ENCODE measurements around the gene GCHFR.

Gene GCHFR

DNA sequence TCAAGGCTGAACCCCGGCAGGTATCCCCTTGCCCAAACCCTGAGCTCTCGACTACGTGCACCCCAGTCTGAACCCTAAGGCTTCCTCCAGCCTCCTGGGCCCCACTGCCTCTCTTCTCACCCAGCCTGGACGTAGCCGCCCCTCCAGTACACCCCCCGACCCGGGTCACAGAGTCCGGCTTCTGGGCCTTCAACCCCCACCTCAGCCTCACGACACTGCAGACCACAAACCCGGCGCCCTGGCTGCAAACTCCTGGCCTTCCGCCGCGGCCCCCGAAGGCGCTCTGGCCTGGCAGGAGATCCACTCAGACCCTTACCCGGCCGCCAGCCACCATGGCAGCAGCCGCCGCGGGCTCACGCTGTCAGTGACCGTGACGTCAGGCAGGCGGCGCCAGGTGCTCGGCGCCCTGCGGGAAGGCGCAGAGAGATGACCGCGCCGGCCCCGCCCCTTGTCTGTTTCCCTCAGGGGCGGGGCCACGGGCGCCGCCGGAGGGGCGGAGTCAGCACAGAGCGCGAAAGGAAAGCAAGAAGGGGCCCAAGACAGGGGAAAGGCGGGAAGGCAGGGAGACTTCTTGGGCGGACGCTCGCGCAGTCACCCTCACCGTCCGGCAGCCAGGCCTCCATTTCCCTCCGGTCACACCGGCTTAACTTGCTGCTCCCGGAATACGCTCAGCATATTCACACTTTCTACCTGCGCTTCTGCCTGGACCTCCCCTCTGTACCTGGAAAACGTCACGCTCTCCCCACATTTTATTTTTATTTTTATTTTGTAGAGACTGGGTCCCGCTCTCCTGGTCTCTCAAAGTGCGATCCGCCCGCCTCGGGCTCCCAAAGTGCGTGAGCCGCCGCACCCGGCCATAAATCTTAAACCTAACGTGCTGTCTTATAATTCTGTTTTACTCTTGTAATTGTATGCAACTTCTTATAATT, 8.7 kb upstream of the GCHFR start, which contains the start of gene RMDN3:
RMDN3 (minus strand) TSS at position 372 of the 929 bp plus-strand sequence. CDS start 471 bp downstream, outside the sequence.
- DNase-seq (ENCODE audit: low read depth, low spot score), result peak; percentile 88

DNA sequence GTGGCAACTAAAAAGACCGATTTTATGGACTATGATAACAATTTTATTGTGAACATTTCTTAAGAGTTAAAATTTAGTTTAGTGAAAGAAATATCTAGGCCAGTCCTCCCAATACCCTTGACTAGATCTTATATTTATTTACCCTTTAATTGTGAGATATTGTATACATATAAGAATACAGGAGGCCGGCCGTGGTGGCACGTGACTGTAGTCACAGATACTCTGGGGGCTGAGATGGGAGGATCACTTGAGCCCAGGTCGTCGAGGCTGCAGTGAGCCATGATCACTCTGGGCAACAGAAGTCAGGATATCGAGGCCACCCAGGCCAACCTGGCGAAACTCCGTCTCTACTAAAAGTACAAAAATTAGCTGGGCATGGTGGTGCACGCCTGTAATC, 8.1 kb upstream of the GCHFR start:
- DNase-seq (ENCODE audit: low read depth, low spot score), result no peak

DNA sequence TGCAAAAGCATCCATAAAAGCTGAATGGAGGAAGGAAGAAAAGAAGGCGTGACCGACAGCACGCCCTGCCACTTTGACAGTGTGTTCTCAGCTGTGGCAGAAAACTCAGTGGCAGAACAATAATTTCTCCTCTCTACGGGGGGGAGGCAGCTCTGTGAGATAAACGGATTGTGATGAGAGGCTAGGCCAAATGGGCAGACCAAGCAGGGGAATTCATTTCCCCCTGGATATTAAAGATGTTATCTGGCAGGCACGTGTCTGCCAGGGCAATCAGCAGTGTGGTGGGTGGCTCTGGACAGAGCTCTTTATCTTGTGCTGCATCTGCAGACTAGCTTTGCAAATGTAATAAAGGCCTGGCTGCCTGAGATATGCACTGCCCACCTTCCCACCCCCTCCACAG, 6.9 kb upstream of the GCHFR start:
- no peak for DNase-seq (ENCODE audit: low read depth, low spot score)

DNA sequence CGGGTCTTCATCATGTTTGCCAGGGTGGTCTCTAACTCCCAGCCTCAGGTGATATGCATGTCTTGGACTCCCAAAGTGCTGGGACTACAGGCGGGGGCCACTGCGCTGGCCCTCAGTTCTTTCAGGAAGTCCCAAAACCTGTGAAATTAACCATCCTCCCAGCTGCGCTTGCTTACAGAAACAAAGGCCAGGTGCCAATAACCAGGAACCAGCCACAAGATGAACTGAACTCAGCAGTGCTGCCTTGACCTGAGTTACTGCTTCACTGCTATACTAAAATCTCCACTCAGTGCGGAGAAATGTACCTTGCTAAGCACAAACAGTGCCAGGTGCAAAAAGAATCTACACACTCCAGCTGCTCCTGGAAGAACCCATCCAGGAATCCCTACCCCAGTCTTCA, 3.9 kb upstream of the GCHFR start:
- no peak for DNase-seq (ENCODE audit: low read depth, low spot score)

DNA sequence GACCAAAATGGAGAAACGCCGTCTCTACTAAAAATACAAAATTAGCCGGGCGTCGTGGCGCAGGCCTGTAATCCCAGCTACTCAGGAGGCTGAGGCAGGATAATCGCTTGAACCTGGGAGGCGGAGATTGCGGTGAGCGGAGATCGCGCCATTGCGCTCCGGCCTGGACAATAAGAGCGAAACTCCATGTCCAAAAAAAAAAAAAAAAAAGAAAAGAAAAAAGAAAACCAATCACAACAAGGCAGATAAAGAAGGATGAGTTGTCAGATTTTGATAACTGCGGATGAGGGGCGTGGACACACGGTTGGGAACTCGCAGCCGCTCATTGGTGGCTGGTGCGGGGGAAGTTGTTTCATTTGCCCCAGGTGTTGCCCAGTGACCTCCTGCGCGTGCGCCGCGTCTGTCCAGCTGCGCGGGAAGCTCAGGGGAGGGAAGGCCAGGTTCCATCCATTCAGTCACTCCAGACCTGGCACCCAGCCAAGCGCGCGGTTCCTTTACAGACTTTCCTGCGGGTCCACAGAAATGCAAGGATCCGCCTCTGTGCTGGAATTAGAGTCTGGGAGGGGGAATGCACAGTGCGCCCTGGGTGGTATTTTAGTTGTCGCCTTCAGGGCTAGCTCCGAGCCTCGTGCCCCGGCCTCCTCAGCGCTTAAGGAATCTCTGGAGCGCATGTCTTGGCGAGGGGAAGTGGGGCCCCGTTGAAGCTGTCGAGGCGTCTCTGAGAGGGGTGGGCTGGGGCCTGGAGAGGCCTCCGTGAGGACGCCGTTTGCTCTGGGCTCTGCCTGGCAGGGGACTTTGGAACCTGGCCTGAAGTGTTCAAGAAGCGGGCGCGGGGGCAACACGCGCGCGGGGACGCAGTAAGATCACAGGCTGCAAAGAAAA, 708 bp upstream of the GCHFR start:
- no peak for DNase-seq (ENCODE audit: low read depth, low spot score)

DNA sequence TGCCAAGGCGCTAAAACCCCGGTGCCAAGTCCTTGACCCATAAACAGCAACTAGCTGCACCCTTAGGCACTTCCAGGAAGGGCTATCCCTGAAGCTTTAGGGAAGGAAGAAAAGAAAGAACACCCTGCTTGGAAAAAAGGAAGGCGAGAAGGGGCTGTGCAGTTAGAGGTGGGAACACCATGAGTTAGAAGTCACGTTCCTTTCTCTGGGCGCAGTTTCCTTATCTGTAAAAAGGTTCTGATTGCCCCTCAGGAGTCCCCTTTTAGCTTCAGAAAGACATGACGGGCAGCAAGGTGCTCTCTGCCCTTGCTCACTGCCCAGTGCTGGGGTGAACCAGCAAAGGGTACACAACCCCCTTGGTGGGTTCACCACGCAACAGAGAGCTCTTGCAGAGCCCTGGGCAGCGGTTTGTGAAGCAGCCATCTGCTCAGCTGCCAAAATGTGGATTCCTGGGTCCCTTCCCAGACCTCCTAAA, 798 bp downstream of the GCHFR start:
- DNase-seq (ENCODE audit: low read depth, low spot score), result no peak

DNA sequence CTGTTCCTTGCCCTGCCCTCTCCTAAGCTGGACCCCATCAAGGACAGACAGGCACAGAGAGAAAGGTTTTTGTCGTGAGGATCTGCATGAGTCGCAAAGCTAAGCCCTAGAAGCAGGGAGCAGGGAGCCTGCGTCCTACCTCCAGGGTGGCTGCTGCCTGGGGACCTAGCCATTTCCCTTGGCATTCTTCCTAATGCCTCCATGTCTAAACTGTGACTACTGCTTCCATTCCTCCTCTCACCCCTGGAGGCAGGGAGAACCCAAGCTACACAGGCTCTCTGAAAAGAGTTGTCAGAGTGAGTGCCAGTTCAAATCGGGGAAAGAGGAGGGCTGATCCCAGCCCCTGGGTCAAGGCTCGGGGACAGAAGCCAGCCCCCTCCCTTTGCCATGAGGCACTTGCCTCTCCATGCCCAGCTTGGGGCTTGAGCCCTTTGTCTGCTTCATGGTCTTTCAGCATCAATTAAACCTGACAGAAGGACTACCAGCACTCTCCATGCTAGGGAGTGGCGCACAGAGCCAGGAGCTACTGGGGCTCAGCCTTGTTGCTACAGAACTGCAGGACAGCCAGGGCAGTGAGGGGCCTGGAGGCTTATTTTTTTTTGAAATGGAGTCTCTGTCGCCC, 2.4 kb downstream of the GCHFR start:
- no peak for DNase-seq (ENCODE audit: low read depth, low spot score)

DNA sequence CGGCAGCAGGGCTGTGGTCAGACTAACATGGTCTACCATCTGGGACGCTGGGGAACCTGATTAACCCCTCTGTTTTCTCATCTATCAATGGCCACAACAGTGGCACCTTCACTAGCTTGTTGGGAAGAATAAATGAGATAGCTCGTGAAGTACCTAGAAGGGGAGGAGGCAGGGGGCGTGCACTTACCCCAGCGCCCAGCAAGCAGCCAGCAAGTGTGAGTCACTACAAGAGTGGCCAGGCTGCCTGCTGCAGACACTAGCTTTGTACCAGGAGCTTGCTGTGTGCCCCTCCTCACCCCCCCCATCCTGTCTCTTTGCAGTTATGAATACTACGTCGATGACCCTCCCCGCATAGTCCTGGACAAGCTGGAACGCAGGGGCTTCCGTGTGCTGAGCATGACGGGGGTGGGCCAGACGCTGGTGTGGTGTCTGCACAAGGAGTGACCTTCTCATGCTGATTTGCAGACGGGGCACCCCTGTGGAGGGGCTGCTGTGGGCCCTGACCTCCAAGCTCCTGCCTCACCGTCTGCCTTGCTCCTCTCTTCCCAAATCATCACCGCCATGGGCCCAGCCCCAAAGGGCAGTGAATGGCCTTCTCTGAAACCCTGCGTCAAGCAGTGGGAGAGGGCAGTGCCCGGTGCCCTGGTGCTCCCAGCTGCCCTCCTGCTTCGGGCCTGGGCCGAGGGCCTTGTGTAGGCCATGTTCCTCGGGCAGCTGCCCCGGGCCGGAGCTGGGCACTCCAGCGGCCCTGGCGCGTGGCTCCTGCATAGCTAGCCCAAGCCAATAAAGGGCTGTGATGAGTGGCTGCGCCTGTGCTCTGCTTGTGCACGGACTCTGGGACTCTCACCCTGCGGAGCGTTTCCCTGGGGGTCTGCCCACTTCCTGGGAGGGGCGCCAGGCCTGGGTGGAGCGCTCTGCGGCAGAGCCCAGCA, 3.3 kb downstream of the GCHFR start:
- DNase-seq (ENCODE audit: low read depth, low spot score), result no peak

DNA sequence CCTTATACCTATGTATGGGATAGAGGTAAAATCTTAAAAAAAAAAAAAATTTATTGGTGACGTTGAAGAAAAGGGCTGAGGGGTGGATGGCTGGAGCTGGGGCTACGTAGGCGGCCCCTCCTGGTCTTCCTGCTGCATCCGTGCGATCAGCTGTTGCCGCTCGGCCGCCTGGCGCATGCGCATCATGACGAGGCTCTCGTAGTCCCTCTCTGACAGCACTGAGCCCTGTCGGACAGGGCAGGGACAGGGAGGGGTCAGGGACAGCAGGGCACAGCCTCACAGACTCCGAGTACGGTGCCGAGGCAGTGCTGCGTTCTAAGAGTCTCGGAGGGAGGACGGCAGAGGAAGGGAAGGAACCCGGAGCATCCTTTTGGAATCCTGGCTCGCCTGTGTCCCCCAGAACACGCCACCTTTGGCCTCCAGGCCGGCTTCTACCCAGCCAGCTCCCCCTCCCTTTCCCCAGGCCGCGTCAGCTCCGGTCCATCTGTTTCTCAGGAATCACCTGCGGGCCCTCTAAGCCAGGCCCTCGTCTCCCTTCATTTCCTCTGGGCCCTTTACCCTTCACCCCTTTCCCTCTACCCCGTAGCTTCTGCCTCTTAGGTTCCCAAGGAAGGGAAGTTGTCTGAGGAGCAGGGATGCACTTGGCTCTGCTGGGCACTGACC, 4.1 kb downstream of the GCHFR start:
- no peak for DNase-seq (ENCODE audit: low read depth, low spot score)

DNA sequence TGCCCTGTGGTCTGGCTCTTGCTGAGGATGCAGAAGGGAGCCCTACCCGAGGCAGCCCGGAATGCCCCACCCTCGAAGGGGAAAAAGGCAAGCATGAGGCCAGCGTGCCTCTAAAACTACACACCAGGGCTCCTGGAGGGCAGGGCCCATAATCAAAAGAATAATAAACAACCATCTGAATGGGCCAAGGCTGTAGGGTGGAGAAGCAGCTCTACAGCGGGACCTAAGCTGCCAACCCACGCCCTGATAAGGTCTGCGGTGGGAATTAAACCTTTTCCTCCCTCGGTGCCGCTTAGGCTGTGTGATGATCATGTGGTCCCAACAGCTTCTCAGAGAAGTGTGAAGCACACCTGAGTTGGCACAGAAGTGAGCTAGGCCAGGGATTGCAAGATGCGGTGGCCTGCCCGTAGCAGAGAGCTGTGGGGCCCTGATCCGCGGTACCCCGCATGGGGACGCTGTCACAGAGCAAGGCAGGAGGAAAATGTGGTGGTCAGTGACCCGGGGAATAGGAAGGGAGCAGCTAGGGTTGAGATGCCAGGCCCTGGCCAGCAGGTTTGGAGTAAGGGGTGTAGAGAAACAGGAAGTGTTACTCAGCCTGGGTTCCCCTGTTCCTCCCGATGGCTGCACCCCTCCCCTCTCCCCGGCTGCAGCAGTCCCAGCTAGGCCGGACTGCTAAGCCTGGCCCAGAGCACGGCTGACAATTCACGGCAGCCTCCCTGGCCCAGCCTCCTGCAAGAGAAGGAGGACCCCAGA, 4.8 kb downstream of the GCHFR start:
- DNase-seq (ENCODE audit: low read depth, low spot score), result no peak

DNA sequence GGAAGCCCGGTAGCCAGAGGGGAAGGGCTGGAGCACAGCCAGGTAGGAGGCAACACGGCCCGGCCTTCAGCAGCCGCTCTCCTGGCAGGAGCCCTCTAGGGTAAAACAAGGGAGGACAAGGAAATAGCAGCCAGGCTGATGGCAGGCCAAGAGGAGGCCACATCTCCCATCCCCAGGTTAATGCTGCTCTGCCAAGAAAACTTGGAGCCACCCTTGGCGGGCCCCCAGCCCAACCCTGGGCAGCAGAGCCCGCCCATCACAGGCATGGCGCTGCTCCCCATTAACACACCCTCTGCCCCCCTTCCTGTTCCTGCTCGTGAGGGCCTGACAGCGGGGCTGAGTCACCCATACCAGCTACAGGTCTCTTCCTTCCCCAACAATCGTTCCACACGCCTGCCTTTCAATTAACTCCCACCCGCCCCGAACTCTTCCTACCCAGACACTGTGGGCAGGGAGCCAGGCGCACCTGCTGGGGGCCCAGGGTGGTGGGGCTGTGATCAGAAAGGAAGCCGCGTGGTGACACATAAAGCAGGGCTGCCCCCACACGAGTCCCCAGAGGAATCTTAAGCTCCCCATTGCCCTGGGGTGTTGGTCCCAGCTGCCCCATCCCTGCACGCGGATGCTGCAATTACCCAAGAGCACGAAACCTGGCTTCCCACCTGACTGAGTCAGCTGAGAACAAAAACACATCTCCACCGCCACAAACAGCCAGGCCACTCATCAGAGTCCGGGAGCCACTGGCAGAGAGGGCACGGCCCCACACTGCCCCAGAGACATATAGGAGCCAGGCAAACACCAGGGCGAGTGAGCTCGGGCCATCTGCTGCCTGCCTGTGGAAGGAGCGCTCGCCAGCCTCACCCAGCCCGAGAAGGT, 5.6 kb downstream of the GCHFR start, which contains the start of gene C15orf62:
C15orf62 (plus strand) TSS at position 707 of the 873 bp plus-strand sequence. CDS start 516 bp downstream, outside the sequence.
- DNase-seq (ENCODE audit: low read depth, low spot score), result no peak

DNA sequence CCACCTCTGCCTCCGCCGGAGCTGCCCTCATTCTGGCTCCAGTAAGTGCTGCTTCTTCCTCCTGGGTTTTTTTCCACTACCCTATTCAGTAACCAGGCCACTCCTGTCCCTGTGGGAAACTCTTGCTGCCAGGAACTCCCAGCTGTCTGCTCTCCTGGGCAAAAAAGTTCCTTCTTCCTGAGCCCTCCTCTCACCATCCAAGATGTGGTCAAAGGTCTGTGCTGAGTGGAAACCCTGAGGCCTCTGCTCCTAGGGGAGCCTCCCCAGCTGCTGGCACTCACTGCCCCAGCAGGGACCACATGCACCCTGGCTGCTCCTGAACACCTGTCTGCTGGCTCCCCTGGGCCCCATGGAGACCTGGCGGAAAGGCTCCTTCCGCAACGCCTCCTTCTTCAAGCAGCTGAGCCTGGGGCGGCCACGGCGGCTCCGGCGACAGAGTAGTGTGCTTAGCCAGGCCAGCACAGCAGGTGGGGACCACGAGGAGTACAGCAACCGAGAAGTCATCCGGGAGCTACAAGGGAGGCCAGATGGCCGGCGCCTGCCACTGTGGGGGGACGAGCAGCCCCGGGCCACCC, 6.4 kb downstream of the GCHFR start:
- no peak for DNase-seq (ENCODE audit: low read depth, low spot score)

DNA sequence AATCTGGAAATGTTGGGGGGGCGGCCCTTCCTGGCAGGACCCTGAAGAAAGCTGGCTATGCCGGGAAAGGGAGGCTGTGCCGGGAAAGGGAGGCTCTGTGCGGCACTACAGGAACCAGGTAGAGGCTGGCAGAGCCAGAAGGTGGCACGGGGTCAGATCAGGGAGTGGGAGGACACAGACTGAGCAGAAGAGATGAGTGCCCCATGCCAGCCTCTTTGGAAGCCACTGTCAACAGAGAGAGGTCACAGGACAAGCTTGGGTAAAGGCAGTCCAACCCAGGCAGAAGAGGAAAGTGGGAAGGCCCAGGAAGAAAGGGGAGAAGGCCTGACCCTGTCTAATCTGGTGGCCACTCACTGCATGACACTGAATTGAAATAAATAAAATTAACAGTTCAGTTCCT, 7.4 kb downstream of the GCHFR start:
- DNase-seq (ENCODE audit: low read depth, low spot score), result no peak

DNA sequence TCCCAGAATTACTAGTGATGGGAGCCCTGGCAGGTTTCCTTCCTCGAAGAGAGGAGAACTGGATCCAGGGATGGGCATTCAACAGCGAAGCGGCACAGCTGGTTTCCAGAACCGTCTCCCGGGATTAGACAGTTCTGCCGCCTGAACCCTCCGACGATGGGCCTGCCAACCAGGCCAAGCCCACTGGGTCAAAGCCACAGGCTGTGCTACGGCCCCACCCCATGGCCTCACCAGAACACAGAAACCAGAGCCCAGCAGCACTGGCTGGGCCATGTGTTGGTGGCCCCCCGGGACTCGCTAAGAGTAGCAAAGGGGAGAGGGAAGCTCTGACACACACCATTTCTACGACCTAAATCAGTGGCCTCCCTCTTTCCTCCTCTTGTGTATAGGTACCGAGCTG, 8.1 kb downstream of the GCHFR start:
- no peak for DNase-seq (ENCODE audit: low read depth, low spot score)

DNA sequence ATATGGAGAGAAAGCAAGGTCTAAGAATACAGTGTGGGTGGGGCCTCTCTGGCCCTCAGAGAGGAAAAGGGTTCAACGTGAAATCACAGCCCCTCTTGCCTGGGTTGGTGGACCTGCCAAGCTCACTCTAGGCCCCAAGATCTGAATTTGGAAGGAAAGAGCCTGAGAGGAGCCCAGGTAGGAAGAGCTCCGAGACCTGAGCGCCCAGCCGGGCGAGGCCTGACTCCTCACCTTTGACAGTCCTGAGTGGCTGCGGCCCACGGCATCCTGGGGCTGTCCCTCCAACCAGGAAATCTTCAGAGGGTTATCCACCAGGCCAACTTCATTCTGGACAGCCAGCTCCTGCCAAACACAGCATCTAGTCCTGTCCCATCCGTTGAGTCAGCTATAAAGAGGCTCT, 9.6 kb downstream of the GCHFR start:
- no peak for DNase-seq (ENCODE audit: low read depth, low spot score)

DNA sequence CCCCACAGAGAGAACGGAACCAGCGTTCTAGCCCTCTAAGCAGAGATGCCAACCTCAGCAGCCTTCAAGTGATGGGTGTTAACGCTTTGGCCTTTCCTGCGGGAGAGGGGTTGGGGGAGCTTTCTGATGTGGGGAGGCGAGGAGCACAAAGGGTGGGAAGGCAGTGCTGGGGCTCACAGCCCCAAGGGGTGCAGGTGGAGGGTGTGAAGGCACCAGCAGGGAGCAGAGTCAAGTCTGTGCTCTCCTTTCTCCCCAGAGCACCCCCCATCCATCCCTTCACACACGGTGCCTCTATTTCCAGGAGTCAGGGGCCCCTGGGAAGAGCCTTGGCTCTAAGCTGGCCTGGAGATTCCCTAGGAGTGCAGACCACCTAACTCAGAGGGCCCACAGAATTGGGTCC, 10.0 kb downstream of the GCHFR start:
- no peak for DNase-seq (ENCODE audit: low read depth, low spot score)

DNA sequence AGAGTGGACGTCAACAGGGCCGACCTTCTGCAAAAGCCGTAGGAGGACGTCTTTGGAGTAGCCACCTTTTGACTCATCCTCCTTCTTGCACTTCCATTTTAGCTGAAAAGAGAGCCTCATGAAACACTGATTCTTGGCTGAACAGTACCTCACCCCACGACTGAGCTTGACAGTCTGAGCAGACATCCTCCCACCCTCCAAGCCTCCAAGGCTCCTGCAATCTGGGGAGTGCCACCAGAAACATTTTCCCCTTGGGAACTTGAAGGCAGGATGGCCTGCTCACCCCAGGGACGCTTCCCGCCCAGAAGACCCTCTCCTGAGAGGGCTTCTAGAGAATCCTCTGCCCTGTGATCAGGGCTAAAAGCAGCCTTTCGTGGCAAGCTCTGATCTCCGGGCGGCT, 11.1 kb downstream of the GCHFR start:
- no peak for DNase-seq (ENCODE audit: low read depth, low spot score)
